Parathyroid adenoma (tissue), 2 donors: Measurements from ENCODE around the gene DIPK1A.

Experiments used
- H2AFZ ChIP-seq: fragments of 300-600 bp; sonication (generic); one replicate; pipeline ENCODE4 v1.7.0; 2017; ENCODE audit warnings: antibody characterized with exemption, mild to moderate bottlenecking
- H3K27ac ChIP-seq: fragments of 300-600 bp; sonication (generic); one replicate; pipeline ENCODE4 v1.7.0; 2017
- H3K27me3 ChIP-seq: fragments of 300-600 bp; sonication (generic); one replicate; pipeline ENCODE4 v1.7.0; 2017; ENCODE audit warnings: low read length; ENCODE audit not compliant: control insufficient read depth, insufficient read depth
- H3K36me3 ChIP-seq: fragments of 300-600 bp; sonication (generic); one replicate; pipeline ENCODE4 v1.7.0; 2017; ENCODE audit warnings: low read length; ENCODE audit not compliant: control insufficient read depth, insufficient read depth
- H3K4me1 ChIP-seq: fragments of 300-600 bp; sonication (generic); one replicate; pipeline ENCODE4 v1.7.0; 2017; ENCODE audit warnings: control low read depth
- H3K4me2 ChIP-seq: fragments of 300-600 bp; sonication (generic); one replicate; pipeline ENCODE4 v1.7.0; 2017; ENCODE audit warnings: low read length
- H3K4me3 ChIP-seq: fragments of 300-600 bp; sonication (generic); one replicate; pipeline ENCODE4 v1.7.0; 2017; ENCODE audit warnings: low read depth, low read length
- H3K79me2 ChIP-seq: fragments of 300-600 bp; sonication (generic); one replicate; pipeline ENCODE4 v1.7.0; 2017; ENCODE audit warnings: control low read depth
- H3K9ac ChIP-seq: fragments of 300-600 bp; sonication (generic); one replicate; pipeline ENCODE4 v1.7.0; 2017; ENCODE audit warnings: mild to moderate bottlenecking
- H3K9me3 ChIP-seq: fragments of 300-600 bp; sonication (generic); one replicate; pipeline ENCODE4 v1.7.0; 2017; ENCODE audit warnings: low read length; ENCODE audit not compliant: control insufficient read depth
- CTCF ChIP-seq: fragments of 300-600 bp; sonication (generic); IDR thresholded peaks from one replicate; pipeline ENCODE4 v1.7.0; 2017; ENCODE audit warnings: antibody characterized with exemption, mild to moderate bottlenecking
- donor health status: primary hyperparathyroidism.

The DIPK1A gene

DNA sequence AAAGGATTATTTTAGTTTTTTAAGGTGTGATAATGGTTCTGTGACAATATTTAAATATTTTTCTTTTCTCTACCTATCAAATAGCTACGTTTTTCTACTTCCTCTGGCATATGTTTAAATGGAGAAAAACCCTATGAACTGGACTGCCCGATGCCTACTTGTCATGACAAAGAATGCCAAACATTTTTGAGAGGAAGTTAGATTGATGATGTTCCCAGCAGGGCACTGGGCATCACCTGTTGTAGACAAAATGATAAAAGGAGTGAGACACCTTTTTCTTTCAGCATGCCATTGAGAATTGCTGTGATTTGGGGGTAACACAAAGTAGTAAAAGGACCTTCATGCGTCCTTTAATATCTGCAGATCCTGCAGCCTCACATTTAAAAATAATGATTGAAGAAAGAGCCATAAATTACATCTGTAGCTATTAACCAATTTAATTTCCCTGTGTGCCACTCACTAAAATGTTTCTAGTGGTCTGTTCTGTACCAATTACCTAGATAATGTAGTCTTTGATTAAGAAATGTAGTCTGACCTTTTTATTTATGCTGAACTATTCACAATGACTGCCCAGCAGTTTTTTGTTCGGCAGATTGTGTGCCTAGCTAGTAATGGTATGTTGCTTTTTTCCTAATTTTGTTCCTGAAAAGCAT lies 81.8 kb downstream of the DIPK1A start:
- no peaks in the 10 kb centered on the region for H3K36me3 ChIP-seq
- no peaks in the 10 kb centered on the region for H3K27me3 ChIP-seq
- no peak overlapping the region for H3K4me3 ChIP-seq
- no peaks in the 10 kb centered on the region for H3K79me2 ChIP-seq
- H3K4me2 ChIP-seq = no peak overlapping the region
- no peak overlapping the region for H3K9ac ChIP-seq
- no peak for TF ChIP-seq CTCF
- H3K9me3 ChIP-seq = no peaks in the 10 kb centered on the region
- H2AFZ ChIP-seq = no peak overlapping the region
- no peak overlapping the region for H3K27ac ChIP-seq
- no peaks in the 10 kb centered on the region for H3K4me1 ChIP-seq

DNA sequence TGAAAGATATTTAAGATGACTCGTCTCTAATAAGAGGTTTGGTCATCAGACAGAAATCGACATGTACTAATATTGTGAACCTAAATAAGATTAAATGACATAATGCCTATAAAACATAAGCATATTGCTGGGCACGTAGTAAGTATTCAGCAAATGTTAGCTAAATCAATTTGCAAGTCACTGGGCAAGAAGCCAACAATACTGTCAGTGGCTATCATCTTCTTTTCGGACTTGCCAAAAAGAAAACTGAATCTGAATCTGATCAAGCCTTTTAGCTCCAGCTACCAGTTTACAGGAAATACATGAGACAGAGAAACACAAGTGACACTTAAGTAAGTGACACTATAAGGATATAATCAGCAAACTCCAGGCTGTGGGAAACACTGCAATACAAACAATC lies 83.5 kb downstream of the DIPK1A start:
- Histone ChIP-seq H3K4me1 (no peaks in the 10 kb centered on the region), H3K36me3 (no peaks in the 10 kb centered on the region), H3K4me3 (no peak overlapping the region), H2AFZ (no peak overlapping the region), H3K79me2 (no peaks in the 10 kb centered on the region), H3K9ac (no peak overlapping the region), H3K9me3 (no peaks in the 10 kb centered on the region), H3K27me3 (no peaks in the 10 kb centered on the region), H3K4me2 (no peak overlapping the region), H3K27ac (no peak overlapping the region)
- TF ChIP-seq CTCF = no peak

- Histone ChIP-seq H3K27ac (no peak overlapping the region), H3K4me2 (no peak overlapping the region), H3K9ac (no peak overlapping the region), H3K27me3 (no peaks in the 10 kb centered on the region), H3K36me3 (no peaks in the 10 kb centered on the region), H3K9me3 (no peaks in the 10 kb centered on the region), H3K4me3 (no peak overlapping the region), H3K4me1 (no peaks in the 10 kb centered on the region), H3K79me2 (no peaks in the 10 kb centered on the region), H2AFZ (no peak overlapping the region)
- no peak for TF ChIP-seq CTCF
Observed at GRCh38 chr1:92877081-92877711, 84.1 kb downstream of the DIPK1A start.

DNA sequence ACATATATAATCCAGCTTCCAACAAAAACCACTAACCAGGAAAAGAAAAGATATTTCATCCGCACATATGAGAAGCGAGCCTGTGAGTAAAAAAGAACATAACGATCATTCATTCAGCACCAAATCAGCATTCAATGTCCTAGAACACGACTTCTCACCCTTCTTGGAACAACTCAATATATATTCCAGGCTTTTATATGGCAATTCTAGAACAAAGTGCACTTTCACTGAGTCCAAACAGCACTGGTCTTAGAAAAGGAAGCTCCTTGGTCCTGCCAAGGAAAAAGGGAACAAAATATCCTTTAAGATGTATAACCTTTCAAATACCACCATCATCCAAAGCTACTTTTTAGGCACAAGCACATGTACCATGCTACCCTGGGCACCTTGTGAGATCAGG lies 84.9 kb downstream of the DIPK1A start:
- Histone ChIP-seq H2AFZ (no peak overlapping the region), H3K9me3 (no peaks in the 10 kb centered on the region), H3K27ac (no peak overlapping the region), H3K9ac (no peak overlapping the region), H3K36me3 (no peaks in the 10 kb centered on the region), H3K79me2 (no peaks in the 10 kb centered on the region), H3K27me3 (no peaks in the 10 kb centered on the region), H3K4me2 (no peak overlapping the region), H3K4me1 (no peaks in the 10 kb centered on the region), H3K4me3 (no peak overlapping the region)
- TF ChIP-seq CTCF = no peak

DNA sequence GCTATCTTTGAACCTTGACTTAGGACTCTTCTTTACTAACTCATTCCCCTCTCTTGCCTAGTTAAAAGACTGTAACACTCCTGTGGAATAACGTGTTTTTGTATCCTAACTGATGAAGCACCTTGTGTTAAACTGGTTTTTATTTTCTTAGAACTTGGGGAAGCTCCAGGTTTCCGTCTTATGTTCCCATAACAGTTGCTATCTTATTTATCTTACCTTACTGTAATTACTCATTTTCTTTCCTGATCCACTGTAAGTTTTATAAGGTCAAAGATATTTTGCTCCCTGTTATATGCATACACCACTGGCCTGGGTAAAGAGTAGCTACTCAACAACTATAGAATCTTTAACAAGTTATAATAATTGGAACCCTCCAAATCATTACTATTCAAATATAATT lies 86.3 kb downstream of the DIPK1A start:
- H3K9me3 ChIP-seq = no peaks in the 10 kb centered on the region
- H3K4me1 ChIP-seq = no peaks in the 10 kb centered on the region
- H3K27ac ChIP-seq = no peak overlapping the region
- no peaks in the 10 kb centered on the region for H3K27me3 ChIP-seq
- no peak for TF ChIP-seq CTCF
- H3K9ac ChIP-seq = no peak overlapping the region
- no peaks in the 10 kb centered on the region for H3K36me3 ChIP-seq
- H3K79me2 ChIP-seq = no peaks in the 10 kb centered on the region
- no peak overlapping the region for H3K4me3 ChIP-seq
- H2AFZ ChIP-seq = no peak overlapping the region
- no peak overlapping the region for H3K4me2 ChIP-seq
